ENCODE data around the gene PPM1G. TPM values are rescaled to one million over a fixed set of nuclear protein-coding genes. Genes with fewer than 3 reads are reported as not detected.
"Not testable (repeated sequence)": the region's sequence is repeated elsewhere in the genome, so short reads cannot be mapped to it uniquely, and the experiment has no call there.

The PPM1G gene
- polyA plus RNA-seq, 1 experiment, result 48.6 TPM

- CTCF ChIA-PET, result interaction anchor here (0.9 to 1.3 kb wide), 4 partner anchors 21 to 255 kb away, joined by 3 to 5 read pairs (median 4); no protein-coding TSS in a partner anchor
- no peak for TF ChIP-seq CTCF (IDR thresholded peaks at IDR 0.05; ENCODE audit: low read depth, low read length)
- H3K4me3 ChIP-seq (ENCODE audit: low read depth, low read length), result peak within 1 kb of the TSS; percentile 80
- H3K9me3 ChIP-seq (ENCODE audit: control insufficient read depth, insufficient read depth, low read length), result no peaks in the 10 kb centered on the region; the same call in 1 of the 2 replicates
- peak; percentile 68 for DNase-seq (ENCODE audit: low read depth, low spot score)
- peak within 1 kb of the TSS; percentile 89 for H3K27ac ChIP-seq (ENCODE audit: low read depth, low read length)
- H3K27me3 ChIP-seq (ENCODE audit: control insufficient read depth, insufficient read depth, low read length), result no peaks in the 10 kb centered on the region
- POLR2A ChIA-PET, result interaction anchor here (0.6 to 3.6 kb wide), 14 partner anchors 13 to 235 kb away, joined by 3 to 43 read pairs (median 5); partner anchors contain the start of genes CCDC121, GPN1, GTF3C2 and PPM1G
Observed at GRCh38 chr2:27428213-27428977, 19.0 kb upstream of the PPM1G start, which contains the start of gene NRBP1. Gene NRBP1 (plus strand): TSS chr2:27428631. CDS start chr2:27433274, 4,643 bp downstream.

GRCh38 chr2:27427863-27428212 lies 18.4 kb upstream of the PPM1G start:
- Histone ChIP-seq H3K9me3 (ENCODE audit: control insufficient read depth, insufficient read depth, low read length) (no peaks in the 10 kb centered on the region; the same call in 1 of the 2 replicates), H3K27ac (ENCODE audit: low read depth, low read length) (peak overlapping the region; percentile 89), H3K27me3 (ENCODE audit: control insufficient read depth, insufficient read depth, low read length) (no peaks in the 10 kb centered on the region), H3K4me3 (ENCODE audit: low read depth, low read length) (peak overlapping the region; percentile 80)
- ChIA-PET POLR2A (interaction anchor here (0.8 to 3.6 kb wide), 9 partner anchors 19 to 236 kb away, joined by 3 to 43 read pairs (median 4); partner anchors contain the start of genes CCDC121, GPN1, GTF3C2 and PPM1G), CTCF (interaction anchor here (0.9 to 1.3 kb wide), 4 partner anchors 21 to 255 kb away, joined by 3 to 5 read pairs (median 4); no protein-coding TSS in a partner anchor)
- no peak for TF ChIP-seq CTCF (IDR thresholded peaks at IDR 0.05; ENCODE audit: low read depth, low read length)
- no peak for DNase-seq (ENCODE audit: low read depth, low spot score)

- POLR2A ChIA-PET, result interaction anchor here (2.0 kb wide), 1 partner anchor 16 kb away, joined by 8 read pairs; the partner anchor contains the start of gene PPM1G
- H3K27ac ChIP-seq (ENCODE audit: low read depth, low read length); H3K4me3 ChIP-seq (ENCODE audit: low read depth, low read length); DNase-seq (ENCODE audit: low read depth, low spot score); H3K27me3 ChIP-seq (ENCODE audit: control insufficient read depth, insufficient read depth, low read length); CTCF ChIA-PET; H3K9me3 ChIP-seq (ENCODE audit: control insufficient read depth, insufficient read depth, low read length): not testable (repeated sequence)
Observed at GRCh38 chr2:27425039-27425438, 15.6 kb upstream of the PPM1G start.

GRCh38 chr2:27422958-27423357 lies 13.6 kb upstream of the PPM1G start:
- Histone ChIP-seq H3K4me3 (ENCODE audit: low read depth, low read length) (no peak overlapping the region), H3K27me3 (ENCODE audit: control insufficient read depth, insufficient read depth, low read length) (no peaks in the 10 kb centered on the region), H3K9me3 (ENCODE audit: control insufficient read depth, insufficient read depth, low read length) (no peaks in the 10 kb centered on the region), H3K27ac (ENCODE audit: low read depth, low read length) (no peak overlapping the region)
- POLR2A ChIA-PET, result no interaction called here
- TF ChIP-seq CTCF (IDR thresholded peaks at IDR 0.05; ENCODE audit: low read depth, low read length), result no peak
- CTCF ChIA-PET, result no interaction called here
- no peak for DNase-seq (ENCODE audit: low read depth, low spot score)

GRCh38 chr2:27421660-27422250 lies 12.4 kb upstream of the PPM1G start:
- Histone ChIP-seq H3K4me3 (ENCODE audit: low read depth, low read length) (no peak overlapping the region), H3K27ac (ENCODE audit: low read depth, low read length) (no peak overlapping the region), H3K27me3 (ENCODE audit: control insufficient read depth, insufficient read depth, low read length) (no peaks in the 10 kb centered on the region), H3K9me3 (ENCODE audit: control insufficient read depth, insufficient read depth, low read length) (no peaks in the 10 kb centered on the region)
- DNase-seq (ENCODE audit: low read depth, low spot score), result no peak
- TF ChIP-seq CTCF (IDR thresholded peaks at IDR 0.05; ENCODE audit: low read depth, low read length), result no peak
- CTCF ChIA-PET, result interaction anchor here (1.4 kb wide), 2 partner anchors 14 to 261 kb away, joined by 5 read pairs; no protein-coding TSS in a partner anchor
- POLR2A ChIA-PET, result no interaction called here

All from AG04450 (cell line).